Keratinocyte (primary cell): Measurements from ENCODE around the gene ATP4A. TPM values are rescaled to one million over a fixed set of nuclear protein-coding genes. Genes with fewer than 3 reads are reported as not detected.
A peak's percentile ranks its signal among the peaks of the same experiment; 100 is the strongest.

Source experiments
- DNase-seq: peaks from one replicate; pipeline ENCODE4 v3.0.0-alpha.2; 2011; ENCODE audit warnings: low read depth, missing footprints, low spot score
- FAIRE-seq: peaks from 2 replicates; lab custom pipeline; 2011; peaks lifted over from hg19 to GRCh38; lab: Jason Lieb, UNC
- H2AFZ ChIP-seq: 2 replicates; pipeline ENCODE4 v1.6.0; 2012; ENCODE audit warnings: low read length, control low read depth, inconsistent platforms; ENCODE audit not compliant: control insufficient read depth
- H3K27ac ChIP-seq: 2 replicates; pipeline ENCODE4 v1.5.1; 2011; ENCODE audit warnings: low read length; ENCODE audit not compliant: control insufficient read depth, insufficient read depth
- H3K27me3 ChIP-seq: 3 replicates; pipeline ENCODE4 v1.6.0; 2011; ENCODE audit warnings: low read length; ENCODE audit not compliant: control insufficient read depth, insufficient read depth; ENCODE audit errors: extremely low read depth
- H3K36me3 ChIP-seq, 2 experiments: 2 replicates in 1 of 2; 3 replicates in 1 of 2; pipeline ENCODE4 v1.5.1; 2011; ENCODE audit warnings: low read length in 2 of 2, mild to moderate bottlenecking in 1 of 2; ENCODE audit not compliant: control insufficient read depth in 2 of 2, insufficient read depth in 2 of 2; ENCODE audit errors: extremely low read depth in 1 of 2
- H3K4me1 ChIP-seq: 3 replicates; pipeline ENCODE4 v1.5.1; 2011; ENCODE audit warnings: low read length; ENCODE audit not compliant: control insufficient read depth, insufficient read depth; ENCODE audit errors: extremely low read depth
- H3K4me2 ChIP-seq: 3 replicates; pipeline ENCODE4 v1.6.0; 2011; ENCODE audit warnings: low read depth, low read length; ENCODE audit not compliant: control insufficient read depth, insufficient read depth; ENCODE audit errors: extremely low read depth
- H3K4me3 ChIP-seq, 3 experiments: fragments of 200-600 bp in 1 of 3; sonication (generic) in 1 of 3; 2 replicates in 2 of 3; 3 replicates in 1 of 3; pipeline ENCODE4 v1.5.1; 2011 to 2016; ENCODE audit warnings: low read length in 3 of 3, mild to moderate bottlenecking in 3 of 3, control low read depth in 2 of 3, inconsistent platforms in 1 of 3, low read depth in 1 of 3, mixed read lengths in 1 of 3, mixed run types in 1 of 3, moderate library complexity in 1 of 3; ENCODE audit not compliant: control insufficient read depth in 2 of 3, insufficient read depth in 2 of 3; ENCODE audit errors: extremely low read depth in 1 of 3
- H3K79me2 ChIP-seq: 2 replicates; pipeline ENCODE4 v1.6.0; 2012; ENCODE audit warnings: low read length; ENCODE audit not compliant: control insufficient read depth, insufficient read depth
- H3K9ac ChIP-seq: 3 replicates; pipeline ENCODE4 v1.6.0; 2011; ENCODE audit warnings: low read length; ENCODE audit not compliant: control insufficient read depth, insufficient read depth; ENCODE audit errors: extremely low read depth
- H3K9me1 ChIP-seq: 3 replicates; pipeline ENCODE4 v1.6.0; 2011; ENCODE audit warnings: low read length; ENCODE audit not compliant: control insufficient read depth, insufficient read depth; ENCODE audit errors: extremely low read depth
- H3K9me3 ChIP-seq: 2 replicates; pipeline ENCODE4 v1.5.1; 2012; ENCODE audit warnings: low read depth, low read length; ENCODE audit not compliant: control insufficient read depth
- H4K20me1 ChIP-seq: 3 replicates; pipeline ENCODE4 v1.6.0; 2011; ENCODE audit warnings: low read length; ENCODE audit not compliant: control insufficient read depth, insufficient read depth; ENCODE audit errors: extremely low read depth
- EZH2 ChIP-seq: IDR thresholded peaks from one replicate; pipeline ENCODE4 v1.6.1; 2012; ENCODE audit warnings: inconsistent platforms, mild to moderate bottlenecking, low read length, moderate library complexity
- dilution Hi-C: fragments of 300-500 bp; cut with MboI; formaldehyde crosslinking; loops from one replicate; pipeline ENCODE4 v1.7.0; 2020; ENCODE audit warnings: low sequenced_read_pairs; ENCODE audit not compliant: extremely low pct_ligation_motif_present
- polyA plus RNA-seq, 5 experiments: library from polyadenylated mRNA; depleted of rRNA in 3 of 5; stranded (reverse) in 3 of 5; stranded (forward) in 1 of 5; unstranded in 1 of 5; fragments of >200 nt; gene quantifications; 1 replicate in 1 of 5; 2 replicates in 3 of 5; 3 replicates in 1 of 5; pipeline versions ENCODE4 v1.2.1 to v1.2.3, GENCODE V29; 2011 to 2012; ENCODE audit warnings: missing spikeins in 2 of 5, low read depth in 1 of 5, low replicate concordance in 1 of 5
- TF ChIP-seq, protein P1 (sequence below), 3 experiments: IDR thresholded peaks in 1 of 3; conservative IDR thresholded peaks in 1 of 3; optimal IDR thresholded peaks in 1 of 3; 2 replicates in 2 of 3; 3 replicates in 1 of 3; pipeline versions ENCODE3 to v1.5.1; 2011; ENCODE audit warnings: low read length in 3 of 3, mild to moderate bottlenecking in 3 of 3, moderate library complexity in 2 of 3, control low read depth in 1 of 3, inconsistent platforms in 1 of 3; ENCODE audit not compliant: insufficient read depth in 2 of 3; ENCODE audit errors: extremely low read depth in 1 of 3

The ATP4A gene
- polyA plus RNA-seq, 1 donor (not counting 4 experiments of a cell fraction or from before 2014, with no cell fraction given) = not detected

DNA sequence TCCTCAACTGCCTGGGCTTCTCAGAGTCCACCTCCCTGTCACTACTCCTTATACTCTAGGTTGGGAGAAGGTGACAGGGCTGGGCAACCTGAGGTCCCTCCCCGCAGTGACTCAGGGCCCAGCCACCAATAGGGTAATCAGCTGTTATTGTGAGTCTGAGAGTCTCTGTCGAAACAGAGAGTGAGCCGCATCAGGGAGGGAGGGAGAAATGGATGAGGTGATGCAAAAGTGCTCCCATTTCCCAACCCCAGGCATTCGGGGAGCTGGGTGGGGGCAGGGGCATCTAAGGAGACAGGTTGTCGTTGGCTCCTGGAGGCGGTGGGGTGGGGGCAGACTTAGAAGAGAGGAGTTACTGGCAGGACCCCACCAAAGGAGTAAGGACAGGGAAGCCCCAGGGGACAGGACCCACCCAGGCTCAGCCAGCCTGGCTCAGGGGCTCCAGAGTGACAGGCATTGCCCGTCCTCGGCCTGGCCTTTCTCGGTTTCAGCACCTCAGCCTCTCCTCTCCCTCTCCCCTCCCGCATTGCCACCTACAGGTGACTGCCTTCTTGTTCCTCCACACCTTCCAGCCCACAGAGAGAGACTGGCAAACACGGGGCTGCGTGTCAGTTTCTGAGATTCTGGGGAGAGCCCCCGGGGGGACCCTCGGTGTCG lies 49.7 kb downstream of the ATP4A start, which contains the start of gene DMKN:
DMKN (minus strand) TSS at position 22 of the 654 bp plus-strand sequence. CDS start 174 bp downstream, outside the sequence.
- H3K27me3 ChIP-seq = peaks cover 5% of the 10 kb centered on the region
- TF ChIP-seq EZH2 = no peak
- TF ChIP-seq, protein P1, sequence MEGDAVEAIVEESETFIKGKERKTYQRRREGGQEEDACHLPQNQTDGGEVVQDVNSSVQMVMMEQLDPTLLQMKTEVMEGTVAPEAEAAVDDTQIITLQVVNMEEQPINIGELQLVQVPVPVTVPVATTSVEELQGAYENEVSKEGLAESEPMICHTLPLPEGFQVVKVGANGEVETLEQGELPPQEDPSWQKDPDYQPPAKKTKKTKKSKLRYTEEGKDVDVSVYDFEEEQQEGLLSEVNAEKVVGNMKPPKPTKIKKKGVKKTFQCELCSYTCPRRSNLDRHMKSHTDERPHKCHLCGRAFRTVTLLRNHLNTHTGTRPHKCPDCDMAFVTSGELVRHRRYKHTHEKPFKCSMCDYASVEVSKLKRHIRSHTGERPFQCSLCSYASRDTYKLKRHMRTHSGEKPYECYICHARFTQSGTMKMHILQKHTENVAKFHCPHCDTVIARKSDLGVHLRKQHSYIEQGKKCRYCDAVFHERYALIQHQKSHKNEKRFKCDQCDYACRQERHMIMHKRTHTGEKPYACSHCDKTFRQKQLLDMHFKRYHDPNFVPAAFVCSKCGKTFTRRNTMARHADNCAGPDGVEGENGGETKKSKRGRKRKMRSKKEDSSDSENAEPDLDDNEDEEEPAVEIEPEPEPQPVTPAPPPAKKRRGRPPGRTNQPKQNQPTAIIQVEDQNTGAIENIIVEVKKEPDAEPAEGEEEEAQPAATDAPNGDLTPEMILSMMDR (optimal IDR thresholded peaks at IDR 0.05 in 1 of 3, IDR thresholded peaks at IDR 0.05 in 1 of 3, conservative IDR thresholded peaks at IDR 0.05 in 1 of 3; ENCODE audit: extremely low read depth in 1 of 3, insufficient read depth in 2 of 3, low read length in 3 of 3) = peak; percentile 22 to 36 (median 27)
- peak within 1 kb of the TSS; percentile 12 for H2AFZ ChIP-seq
- H3K9me3 ChIP-seq = no peaks in the 10 kb centered on the region
- dilution Hi-C loops = no loop called here
- DNase-seq (no peak), FAIRE-seq (no peak)
- no peak within 1 kb of the TSS for H3K9ac ChIP-seq
- H3K4me2 ChIP-seq = no peak within 1 kb of the TSS
- peaks cover 20% of the 10 kb centered on the region for H3K4me1 ChIP-seq
- no peak within 1 kb of the TSS for H3K4me3 ChIP-seq
- no peaks in the 10 kb centered on the region for H3K36me3 ChIP-seq
- H3K9me1 ChIP-seq = no peaks in the 10 kb centered on the region
- H3K79me2 ChIP-seq = peaks cover 7% of the 10 kb centered on the region
- no peak within 1 kb of the TSS for H3K27ac ChIP-seq
- no peaks in the 10 kb centered on the region for H4K20me1 ChIP-seq

- dilution Hi-C loops = no loop called here
- Histone ChIP-seq H3K4me1 (peaks cover 17% of the 10 kb centered on the region), H2AFZ (no peak overlapping the region), H3K9me1 (no peaks in the 10 kb centered on the region), H3K27ac (no peak overlapping the region), H3K9me3 (no peaks in the 10 kb centered on the region), H4K20me1 (no peaks in the 10 kb centered on the region), H3K4me2 (no peak overlapping the region), H3K9ac (no peak overlapping the region), H3K79me2 (peaks cover 14% of the 10 kb centered on the region), H3K4me3 (no peak overlapping the region), H3K27me3 (peaks cover 5% of the 10 kb centered on the region), H3K36me3 (no peaks in the 10 kb centered on the region)
- TF ChIP-seq, protein P1 (optimal IDR thresholded peaks at IDR 0.05 in 1 of 3, IDR thresholded peaks at IDR 0.05 in 1 of 3, conservative IDR thresholded peaks at IDR 0.05 in 1 of 3; ENCODE audit: extremely low read depth in 1 of 3, insufficient read depth in 2 of 3, low read length in 3 of 3) = no peak
- no peak for TF ChIP-seq EZH2
- DNase-seq = no peak
- no peak for FAIRE-seq
Measured at GRCh38 chr19:35512831-35513627, 50.4 kb downstream of the ATP4A start.
